Fibroblast of the conjunctiva (primary cell): ENCODE measurements around the gene ELMO1.

ENCODE experiments used
- DNase-seq: peaks from one replicate; pipeline ENCODE4 v3.0.0-alpha.2; 2010; ENCODE audit warnings: low read depth

ELMO1 gene

DNA sequence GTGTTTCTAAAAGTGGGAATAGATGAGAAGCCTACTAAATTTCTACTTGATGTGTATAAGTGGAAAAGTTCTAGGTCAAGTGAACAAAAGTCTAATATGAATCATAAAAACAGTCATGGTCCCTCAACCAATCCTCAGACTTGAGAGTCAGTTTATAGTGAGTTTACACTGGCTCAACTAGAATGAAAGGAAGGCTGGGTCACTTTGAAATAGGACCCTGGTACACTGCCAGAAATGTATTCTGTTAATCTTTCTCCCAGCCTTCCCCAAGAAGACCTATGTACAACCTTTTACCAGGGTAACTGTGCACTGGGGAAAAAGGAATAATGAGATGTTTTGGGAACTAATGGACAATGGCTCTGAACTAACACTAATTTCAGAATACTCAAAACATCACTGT lies 17.3 kb downstream of the ELMO1 start:
- no peak for DNase-seq

- no peak for DNase-seq
These were observed 18.0 kb downstream of the ELMO1 start for GRCh38 chr7:37430640-37431039.

DNA sequence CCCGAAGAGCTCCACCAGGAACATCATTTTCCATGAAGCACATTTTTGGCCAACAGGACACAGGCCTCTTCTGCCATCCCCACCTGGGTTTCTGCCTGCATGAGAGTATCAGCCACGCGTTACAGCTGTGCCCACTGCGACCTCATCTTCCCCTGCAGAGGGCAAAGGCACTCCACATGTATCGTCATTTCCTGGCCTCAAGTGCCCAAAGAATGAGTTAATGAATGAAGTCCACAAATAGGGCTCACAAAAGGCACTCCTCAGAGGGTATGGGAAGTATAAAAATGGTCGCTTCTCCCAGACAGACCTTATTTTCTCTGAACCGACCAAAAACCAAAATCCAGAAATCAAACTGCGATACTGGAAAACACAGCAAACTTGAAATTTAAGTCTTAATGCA lies 18.5 kb downstream of the ELMO1 start:
- DNase-seq = no peak

DNA sequence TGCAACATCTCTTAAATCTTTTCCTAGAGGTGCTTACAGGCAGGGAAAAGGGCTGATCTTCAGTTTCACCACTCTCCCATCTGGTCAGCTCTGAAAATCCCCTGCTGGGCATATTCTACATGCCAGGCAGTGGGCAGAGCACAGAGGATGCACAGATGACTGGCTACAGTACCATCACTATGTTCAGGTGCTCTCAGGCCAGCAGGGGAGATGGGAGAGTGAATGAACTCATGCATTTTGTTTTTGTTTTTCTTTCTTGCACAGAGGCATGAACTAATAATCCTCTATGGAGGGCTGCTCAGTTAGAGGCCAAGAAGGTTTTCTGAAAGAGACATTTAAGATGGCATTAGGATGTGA lies 19.3 kb downstream of the ELMO1 start:
- DNase-seq = no peak

DNA sequence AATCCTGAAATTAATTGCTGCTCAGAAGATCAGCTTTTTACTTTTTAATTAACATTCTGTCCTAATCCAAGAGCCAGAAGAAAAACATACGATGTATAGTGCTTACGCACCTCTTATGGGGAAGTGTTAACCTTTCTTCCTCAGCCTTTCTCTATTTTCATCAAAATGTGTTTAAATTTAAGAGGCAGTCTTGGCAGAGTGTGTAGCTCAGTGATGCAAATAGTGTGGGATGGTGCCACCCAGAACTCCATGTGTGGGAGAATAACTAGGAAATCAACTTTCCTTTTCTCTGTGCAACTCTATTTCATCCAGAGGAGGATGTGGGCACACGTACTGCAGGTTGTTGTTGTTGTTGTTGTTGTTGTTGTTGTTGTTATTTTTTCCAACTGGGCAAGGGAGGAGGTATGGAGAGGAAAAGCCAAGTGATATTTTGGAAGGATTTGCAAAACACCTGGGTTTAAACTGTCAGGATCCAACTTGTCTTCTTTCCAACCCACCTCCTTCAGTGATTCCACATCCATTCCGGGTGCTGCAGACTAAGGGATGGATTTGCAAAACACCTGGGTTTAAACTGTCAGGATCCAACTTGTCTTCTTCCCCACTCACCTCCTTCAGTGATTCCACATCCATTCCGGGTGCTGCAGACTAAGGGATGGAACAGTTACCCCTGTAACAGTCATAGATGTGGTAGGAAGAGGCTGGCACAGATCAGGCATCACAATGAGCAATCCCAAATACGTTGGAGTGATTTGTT lies 19.8 kb downstream of the ELMO1 start:
- DNase-seq = no peak

- no peak for DNase-seq
These were observed 21.3 kb downstream of the ELMO1 start for GRCh38 chr7:37427276-37427940.

DNA sequence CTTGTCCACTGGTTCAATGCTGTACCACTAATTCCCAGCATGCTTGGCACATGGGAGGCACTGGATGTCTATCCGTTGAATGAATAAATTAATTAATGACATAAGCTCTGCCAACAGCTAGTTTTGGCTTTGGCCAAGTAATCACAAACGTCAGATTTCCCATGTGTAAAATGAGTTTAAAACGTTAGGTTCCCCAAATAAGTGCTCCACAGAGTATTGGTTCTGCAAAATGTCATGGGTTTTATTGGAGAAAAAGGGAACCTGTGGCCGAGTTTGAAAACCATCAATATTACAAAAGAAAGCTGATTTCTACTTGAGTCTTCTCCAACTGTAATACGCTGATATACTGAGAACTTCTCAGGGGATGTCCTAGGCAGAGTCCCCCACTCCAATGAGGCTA lies 23.2 kb downstream of the ELMO1 start:
- no peak for DNase-seq

DNA sequence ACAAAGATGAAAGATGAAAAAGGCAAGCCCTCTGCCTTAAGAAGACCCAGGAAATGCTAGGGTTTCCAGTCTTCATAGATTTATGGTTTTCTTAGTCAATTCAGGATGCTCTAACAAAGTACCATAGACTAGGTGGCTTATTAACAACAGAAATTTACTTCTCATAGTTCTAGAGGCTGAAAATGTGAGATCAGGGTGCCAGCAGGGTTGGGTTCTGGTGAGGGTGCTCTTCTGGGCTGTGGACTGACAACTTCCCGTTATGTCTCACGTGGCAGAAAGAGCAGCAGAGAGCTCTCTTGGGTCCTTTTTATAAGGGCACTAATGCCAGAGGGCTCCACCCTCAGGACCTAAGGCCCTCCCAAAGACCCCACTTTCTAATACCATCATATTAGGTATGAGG lies 23.7 kb downstream of the ELMO1 start:
- DNase-seq = no peak

- DNase-seq = no peak
These were observed 24.1 kb downstream of the ELMO1 start for GRCh38 chr7:37424521-37424920.

DNA sequence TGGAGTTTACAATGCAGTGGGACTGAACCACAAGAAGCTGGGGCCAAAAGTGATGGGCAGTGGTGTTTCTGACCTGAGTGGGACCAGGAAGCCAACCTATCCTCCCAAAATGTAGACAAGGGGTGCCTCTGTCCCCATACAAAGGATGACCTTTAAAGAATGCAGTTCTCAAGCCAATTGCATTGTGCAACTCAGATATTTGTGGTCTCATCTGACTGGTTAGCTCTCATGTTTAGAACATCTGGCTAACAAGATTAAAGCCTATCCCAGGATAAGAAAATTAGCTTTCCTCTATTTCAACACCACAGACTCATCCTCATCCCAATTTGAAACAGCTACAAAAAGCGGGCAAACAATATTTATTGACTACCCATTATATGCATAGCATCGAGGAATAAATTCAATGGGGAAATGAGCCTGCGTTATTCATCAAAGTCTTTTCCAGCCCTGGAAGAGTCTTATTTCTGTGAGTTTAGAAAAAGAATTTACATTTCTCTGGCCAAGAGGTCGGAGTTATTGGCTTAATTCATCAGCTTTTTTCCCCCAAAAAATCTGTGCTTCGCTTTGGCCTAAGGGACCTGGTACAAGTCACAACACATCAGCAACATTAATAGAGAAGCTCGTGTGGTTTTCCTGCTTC lies 26.7 kb downstream of the ELMO1 start:
- no peak for DNase-seq

DNA sequence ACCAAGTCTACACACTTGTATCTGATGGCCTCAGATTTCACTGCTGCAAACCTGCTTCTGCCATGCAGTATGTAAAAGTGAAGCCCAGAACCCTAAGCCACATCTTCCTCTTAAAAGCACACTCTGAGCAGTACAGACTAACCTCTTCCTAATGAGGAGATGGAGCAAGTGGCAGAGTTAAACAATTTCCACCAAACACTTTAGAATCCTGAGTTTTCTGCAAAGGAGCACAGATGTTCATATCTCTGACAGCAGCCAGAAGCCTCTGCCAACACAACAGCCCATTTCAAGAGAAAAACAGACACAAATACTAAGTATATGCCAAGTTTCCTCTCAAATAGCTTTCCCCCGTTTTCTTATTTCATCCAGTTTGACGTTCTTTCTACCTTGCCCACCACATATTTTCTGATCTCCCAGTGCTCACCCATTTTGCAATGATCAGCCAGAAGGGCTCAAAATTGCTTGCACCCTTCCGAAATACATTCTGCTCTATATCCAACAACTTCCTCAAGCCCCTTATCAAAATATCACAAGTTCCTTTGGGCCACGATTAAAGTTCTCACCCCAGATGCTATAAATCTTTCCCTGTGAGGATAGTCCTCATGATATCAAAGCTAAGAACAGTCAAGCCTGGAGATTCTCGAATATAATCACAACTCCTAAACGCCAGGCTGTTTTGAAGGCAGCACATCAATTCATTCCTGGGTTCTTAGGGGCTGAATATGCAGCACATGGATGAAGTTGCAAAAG lies 27.5 kb downstream of the ELMO1 start:
- DNase-seq = no peak

- DNase-seq = no peak
These were observed 29.2 kb downstream of the ELMO1 start for GRCh38 chr7:37419496-37419895.

GRCh38 chr7:37418381-37418780 lies 30.3 kb downstream of the ELMO1 start:
- no peak for DNase-seq

DNA sequence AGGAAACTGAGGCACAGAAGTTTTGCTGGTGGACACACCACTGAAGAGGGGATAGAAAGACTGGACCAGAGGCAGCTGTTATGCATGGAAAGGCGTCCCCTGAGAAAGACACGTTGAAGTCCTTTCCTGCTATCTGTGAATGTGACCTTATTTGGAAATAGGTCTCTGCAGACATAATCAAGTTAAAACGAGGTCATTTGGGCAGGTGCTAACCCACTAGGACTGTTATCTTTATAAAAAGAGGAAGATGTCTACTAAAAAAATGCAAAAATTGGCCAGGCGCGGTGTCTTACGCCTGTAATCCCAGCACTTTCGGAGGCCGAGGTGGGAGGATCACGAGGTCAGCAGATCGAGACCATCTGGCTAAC lies 31.6 kb downstream of the ELMO1 start:
- no peak for DNase-seq

DNA sequence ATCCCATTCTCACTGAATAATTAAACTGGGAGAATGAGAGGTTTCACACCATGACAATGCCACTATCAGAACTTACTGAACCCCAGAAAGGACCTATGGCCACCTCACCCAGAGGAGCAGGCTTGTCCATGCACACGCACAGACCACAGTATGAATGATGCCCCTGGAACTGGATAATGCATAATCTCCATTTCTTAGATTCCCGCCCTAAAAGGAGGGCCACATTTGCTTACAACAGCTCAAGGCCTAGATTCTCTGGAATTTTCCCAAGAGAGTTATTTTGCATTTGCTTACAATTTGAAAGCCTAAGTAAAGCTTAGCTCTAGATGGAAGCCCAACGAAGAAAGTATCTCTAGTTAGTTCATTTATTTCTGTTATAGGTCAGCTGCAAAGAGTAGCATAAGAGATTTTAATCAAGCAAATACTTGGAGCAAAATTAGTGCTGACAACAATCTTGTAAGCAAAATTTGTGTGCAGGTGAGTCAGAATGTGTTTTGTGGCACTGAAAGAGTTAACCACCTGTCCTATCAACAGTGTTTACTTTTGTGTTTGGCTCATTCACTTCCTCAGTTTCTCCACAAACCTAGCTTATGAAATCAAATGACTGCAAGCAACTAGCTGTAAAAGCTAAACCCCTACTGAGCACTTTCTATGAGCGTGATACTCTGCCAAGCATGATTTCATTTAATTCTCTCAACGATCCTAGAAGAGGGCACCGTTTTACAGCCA lies 32.1 kb downstream of the ELMO1 start:
- DNase-seq = no peak

DNA sequence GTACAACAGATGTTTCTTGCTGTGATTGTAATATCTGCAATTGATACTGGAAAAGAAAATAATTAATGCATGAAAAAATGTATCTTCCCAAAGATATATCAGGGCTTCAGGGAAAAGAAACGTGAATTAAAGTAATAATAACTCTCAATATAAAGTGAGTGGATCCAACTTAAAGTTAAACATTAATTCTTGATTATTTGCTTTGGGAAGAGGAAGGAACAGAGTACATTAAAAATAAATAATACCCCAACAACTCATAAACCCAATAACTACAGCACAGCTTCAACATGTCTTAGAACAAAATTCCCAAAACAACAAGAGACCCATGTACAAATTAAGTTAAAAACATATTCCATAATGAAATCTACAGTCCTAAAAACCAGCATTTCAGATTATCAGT lies 33.0 kb downstream of the ELMO1 start:
- no peak for DNase-seq

GRCh38 chr7:37414352-37414983 lies 34.2 kb downstream of the ELMO1 start:
- no peak for DNase-seq

GRCh38 chr7:37411444-37412034 lies 37.1 kb downstream of the ELMO1 start:
- DNase-seq = no peak

GRCh38 chr7:37410305-37411229 lies 38.1 kb downstream of the ELMO1 start:
- no peak for DNase-seq

GRCh38 chr7:37409461-37409860 lies 39.2 kb downstream of the ELMO1 start:
- DNase-seq = no peak
